GM23248 (cell line): ENCODE data around the gene TAF11L6.
"Not testable (repeated sequence)": the region's sequence is repeated elsewhere in the genome, so short reads cannot be mapped to it uniquely, and the experiment has no call there.

ENCODE experiments used
- EZH2 ChIP-seq: fragments of 200-600 bp; sonication (generic); IDR thresholded peaks from 2 replicates; pipeline ENCODE4 v1.6.1; 2018; ENCODE audit warnings: antibody characterized with exemption, mild to moderate bottlenecking; ENCODE audit not compliant: insufficient read depth, poor library complexity, severe bottlenecking
- EZH2phosphoT487 ChIP-seq: fragments of 200-600 bp; sonication (generic); IDR thresholded peaks from 2 replicates; pipeline ENCODE4 v1.6.1; 2018; ENCODE audit warnings: antibody characterized with exemption, moderate library complexity, mild to moderate bottlenecking, low read depth; ENCODE audit not compliant: insufficient read depth

- TF ChIP-seq EZH2, EZH2phosphoT487: not testable (repeated sequence)
These were observed 10.9 kb upstream of the TAF11L6 start for GRCh38 chr5:17517526-17517925.
